BJ (cell line): ENCODE data around the gene TUBB4B. TPM values are rescaled to one million over a fixed set of nuclear protein-coding genes. Genes with fewer than 3 reads are reported as not detected.

ENCODE experiments used
- CTCF ChIA-PET: fragments of 350-600 bp; formaldehyde crosslinking; extraction: SDS; loops from one replicate; lab custom pipeline; 2021; ENCODE audit warnings: antibody characterized with exemption, inconsistent platforms; lab: Yijun Ruan, JAX
- POLR2A ChIA-PET: fragments of 300-600 bp; sonication (Branson Sonifier 250); formaldehyde crosslinking; extraction: SDS; loops from one replicate; lab custom pipeline; 2021; ENCODE audit warnings: antibody characterized with exemption; lab: Charles Lee
- DNase-seq: peaks from one replicate; pipeline ENCODE4 v3.0.0-alpha.2; 2011; ENCODE audit warnings: low read depth
- H3K27me3 ChIP-seq: 2 replicates; pipeline ENCODE4 v1.6.0; 2011; ENCODE audit warnings: low read length; ENCODE audit not compliant: control insufficient read depth, insufficient read depth
- H3K36me3 ChIP-seq: 2 replicates; pipeline ENCODE4 v1.5.1; 2011; ENCODE audit warnings: low read length; ENCODE audit not compliant: control insufficient read depth, insufficient read depth
- H3K4me3 ChIP-seq: 2 replicates; pipeline ENCODE4 v1.5.1; 2011; ENCODE audit warnings: low read depth, mild to moderate bottlenecking, control low read depth, low read length
- polyA plus RNA-seq: library from polyadenylated mRNA; depleted of rRNA; stranded (reverse); fragments of >200 nt; gene quantifications from 2 replicates; pipeline ENCODE4 v1.2.3, GENCODE V29; 2011
- TF ChIP-seq, protein P1 (sequence below): IDR thresholded peaks from 2 replicates; pipeline ENCODE4 v1.5.1; 2011; ENCODE audit warnings: low read depth, mild to moderate bottlenecking, control low read depth, inconsistent platforms, low read length, moderate library complexity; ENCODE audit not compliant: insufficient read depth

TUBB4B gene
- polyA plus RNA-seq, 1 experiment: 385 TPM

DNA sequence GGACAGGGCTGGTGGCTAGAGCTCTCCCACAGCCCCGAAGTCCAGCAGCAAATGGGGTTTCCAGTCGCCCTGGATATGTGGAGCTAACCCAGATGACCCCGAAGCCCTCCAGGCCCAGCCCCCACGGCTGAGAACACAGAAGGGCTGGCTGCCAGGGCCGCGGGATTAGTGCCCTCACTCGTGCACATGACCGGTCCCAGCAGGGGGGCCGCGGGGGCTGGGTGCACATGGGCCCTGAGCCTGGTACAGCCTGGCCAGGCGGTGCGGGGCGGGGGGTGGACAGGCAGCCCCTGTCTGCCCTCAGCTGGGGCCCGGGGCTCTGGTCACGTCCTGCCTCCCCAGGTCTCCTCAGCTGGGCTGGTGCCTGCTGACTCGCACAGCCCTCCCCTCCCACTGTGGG, 46.7 kb upstream of the TUBB4B start:
- CTCF ChIA-PET: interaction anchor here (1.1 kb wide), 1 partner anchor 33 kb away, joined by 3 read pairs; the partner anchor contains the start of gene RNF224
- Histone ChIP-seq H3K27me3 (no peaks in the 10 kb centered on the region), H3K4me3 (no peak overlapping the region), H3K36me3 (peaks cover 19% of the 10 kb centered on the region)
- no peak for DNase-seq
- TF ChIP-seq, protein P1, sequence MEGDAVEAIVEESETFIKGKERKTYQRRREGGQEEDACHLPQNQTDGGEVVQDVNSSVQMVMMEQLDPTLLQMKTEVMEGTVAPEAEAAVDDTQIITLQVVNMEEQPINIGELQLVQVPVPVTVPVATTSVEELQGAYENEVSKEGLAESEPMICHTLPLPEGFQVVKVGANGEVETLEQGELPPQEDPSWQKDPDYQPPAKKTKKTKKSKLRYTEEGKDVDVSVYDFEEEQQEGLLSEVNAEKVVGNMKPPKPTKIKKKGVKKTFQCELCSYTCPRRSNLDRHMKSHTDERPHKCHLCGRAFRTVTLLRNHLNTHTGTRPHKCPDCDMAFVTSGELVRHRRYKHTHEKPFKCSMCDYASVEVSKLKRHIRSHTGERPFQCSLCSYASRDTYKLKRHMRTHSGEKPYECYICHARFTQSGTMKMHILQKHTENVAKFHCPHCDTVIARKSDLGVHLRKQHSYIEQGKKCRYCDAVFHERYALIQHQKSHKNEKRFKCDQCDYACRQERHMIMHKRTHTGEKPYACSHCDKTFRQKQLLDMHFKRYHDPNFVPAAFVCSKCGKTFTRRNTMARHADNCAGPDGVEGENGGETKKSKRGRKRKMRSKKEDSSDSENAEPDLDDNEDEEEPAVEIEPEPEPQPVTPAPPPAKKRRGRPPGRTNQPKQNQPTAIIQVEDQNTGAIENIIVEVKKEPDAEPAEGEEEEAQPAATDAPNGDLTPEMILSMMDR: no peak
- POLR2A ChIA-PET: no interaction called here

DNA sequence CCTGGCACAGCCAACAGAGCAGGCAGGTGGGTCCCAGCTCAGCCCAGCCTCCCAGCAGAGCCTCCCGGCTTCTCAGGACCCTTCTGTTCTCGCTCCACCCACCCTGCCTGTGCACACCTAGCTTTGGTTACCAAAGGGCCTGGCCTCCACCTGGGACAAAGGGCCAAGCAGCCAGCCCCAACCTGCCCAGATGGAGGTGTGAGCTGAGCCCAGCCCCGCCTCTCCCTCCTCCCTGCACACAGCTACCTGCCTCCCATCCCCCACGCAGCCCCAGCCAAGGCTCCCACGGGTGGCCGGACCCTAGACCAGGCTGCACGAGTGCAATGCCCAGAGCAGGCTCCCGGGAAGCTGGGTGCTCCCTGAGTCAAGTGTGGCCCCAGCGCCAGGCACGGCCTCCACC, 46.2 kb upstream of the TUBB4B start:
- TF ChIP-seq, protein P1: no peak
- no peak overlapping the region for H3K4me3 ChIP-seq
- DNase-seq: no peak
- ChIA-PET CTCF (interaction anchor here (1.1 kb wide), 1 partner anchor 33 kb away, joined by 3 read pairs; the partner anchor contains the start of gene RNF224), POLR2A (no interaction called here)
- peaks cover 18% of the 10 kb centered on the region for H3K36me3 ChIP-seq
- H3K27me3 ChIP-seq: no peaks in the 10 kb centered on the region

DNA sequence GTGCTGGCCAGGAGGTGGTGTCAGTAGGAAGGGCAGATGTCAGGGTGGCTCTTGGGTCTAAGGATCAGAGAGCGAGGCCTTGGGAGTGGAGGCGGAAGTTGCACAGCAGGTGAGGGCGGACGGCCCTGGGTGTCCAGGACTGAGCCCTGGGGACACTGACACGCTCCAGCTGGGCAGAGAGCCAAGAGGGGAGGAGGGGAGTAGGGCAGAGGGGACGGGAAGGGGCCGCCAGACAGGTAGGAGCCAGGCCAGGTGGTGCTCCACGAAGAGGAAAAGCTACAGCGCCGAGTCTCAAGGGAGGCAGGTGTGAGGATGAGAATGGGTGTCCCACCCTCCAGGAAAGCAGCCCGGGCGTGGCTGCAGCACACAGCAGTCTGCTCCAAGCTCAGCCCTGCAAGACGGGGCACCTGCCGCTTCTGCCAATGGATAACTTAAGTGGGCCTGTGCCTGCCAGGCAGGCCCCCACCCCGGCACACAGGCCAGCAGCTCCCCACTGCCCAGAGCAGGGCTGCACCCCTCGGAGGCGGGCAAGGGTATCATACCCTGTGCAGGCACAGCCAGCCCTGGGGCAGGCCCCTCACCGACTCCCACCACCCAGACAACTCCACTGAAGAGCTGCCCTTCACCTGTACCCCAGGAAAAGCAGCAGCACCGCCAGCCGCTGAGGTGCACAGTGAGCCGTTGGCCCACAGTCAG, 45.4 kb upstream of the TUBB4B start:
- no peak for DNase-seq
- TF ChIP-seq, protein P1: no peak
- no peaks in the 10 kb centered on the region for H3K27me3 ChIP-seq
- H3K4me3 ChIP-seq: no peak overlapping the region
- peaks cover 10% of the 10 kb centered on the region for H3K36me3 ChIP-seq
- ChIA-PET CTCF (interaction anchor here (1.1 kb wide), 1 partner anchor 32 kb away, joined by 3 read pairs; the partner anchor contains the start of gene RNF224), POLR2A (no interaction called here)

DNA sequence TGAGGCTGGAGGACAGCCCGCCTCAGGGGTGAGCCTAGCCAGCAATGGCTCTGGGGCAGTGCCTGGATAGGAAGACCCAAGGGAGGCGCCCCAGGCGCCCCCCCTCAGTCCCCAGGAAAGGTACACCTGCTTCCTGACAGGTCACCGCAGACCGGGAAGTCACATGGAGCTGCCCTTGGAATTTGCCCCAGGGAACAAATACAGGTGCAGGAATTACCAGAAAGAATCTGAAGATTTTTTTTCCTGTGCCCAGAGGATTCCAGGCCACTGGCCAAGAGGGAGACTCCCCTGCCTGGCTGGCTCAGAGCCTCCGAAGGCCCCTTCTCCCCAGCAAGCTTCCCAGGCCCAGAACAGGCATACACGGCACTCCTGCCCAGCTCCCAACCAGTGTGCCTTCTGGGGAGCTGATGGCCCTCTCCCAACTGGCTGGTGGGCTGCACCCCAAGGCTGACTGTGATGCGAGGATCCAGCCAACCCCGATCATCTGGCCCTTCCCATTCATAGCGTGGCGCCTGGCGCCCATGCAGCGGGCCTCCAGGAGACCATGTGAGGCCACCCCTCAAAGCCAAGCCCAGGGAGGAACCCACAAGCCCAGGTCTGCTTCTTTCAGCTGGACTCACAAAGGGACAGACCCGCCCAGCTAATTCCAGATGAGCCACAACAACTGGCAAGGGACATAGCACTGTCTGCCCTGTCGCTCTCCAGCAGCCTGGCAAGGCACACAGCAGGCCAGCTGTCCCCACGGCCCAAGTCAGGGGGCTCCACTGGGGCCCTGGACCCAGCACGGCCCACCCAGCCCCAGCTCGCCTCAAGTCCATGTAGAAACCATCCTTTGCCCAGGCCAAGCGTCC, 42.8 kb upstream of the TUBB4B start:
- H3K36me3 ChIP-seq: no peaks in the 10 kb centered on the region; the same call in 1 of the 2 replicates
- POLR2A ChIA-PET: no interaction called here
- CTCF ChIA-PET: interaction anchor here (0.5 to 1.0 kb wide), 2 partner anchors 21 to 146 kb away, joined by 3 read pairs; no protein-coding TSS in a partner anchor
- TF ChIP-seq, protein P1: no peak
- DNase-seq: no peak
- no peaks in the 10 kb centered on the region for H3K27me3 ChIP-seq
- no peak overlapping the region for H3K4me3 ChIP-seq

DNA sequence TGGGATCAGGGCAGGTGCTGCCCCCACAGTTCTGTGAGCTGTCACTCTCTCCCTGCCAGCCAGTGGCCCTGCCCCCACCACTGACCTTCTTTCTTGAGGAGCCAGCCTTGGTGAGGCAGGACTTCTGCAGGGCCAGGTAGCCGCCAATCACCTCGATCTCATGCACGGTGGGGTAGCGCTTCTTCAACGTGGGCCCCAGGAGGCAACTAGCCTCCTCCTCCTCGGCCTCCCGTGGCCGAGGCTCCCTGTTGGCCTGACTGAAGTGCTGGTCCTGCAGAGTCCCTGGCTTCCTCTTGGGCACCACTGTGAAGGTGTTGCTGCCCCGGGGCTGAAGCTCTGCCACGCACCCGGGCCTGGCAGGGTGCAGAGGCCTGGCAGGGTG, 42.2 kb upstream of the TUBB4B start:
- DNase-seq: no peak
- Histone ChIP-seq H3K36me3 (no peaks in the 10 kb centered on the region; the same call in 1 of the 2 replicates), H3K4me3 (0 out of 2 replicates have a peak overlapping the region, but pooled peaks have one; percentile 1), H3K27me3 (no peaks in the 10 kb centered on the region)
- TF ChIP-seq, protein P1: no peak
- CTCF ChIA-PET: interaction anchor here (0.8 to 1.0 kb wide), 2 partner anchors 10 to 22 kb away, joined by 3 read pairs; no protein-coding TSS in a partner anchor
- POLR2A ChIA-PET: interaction anchor here (1.0 kb wide), 1 partner anchor 10 kb away, joined by 3 read pairs; no protein-coding TSS in a partner anchor
